ENCODE measurements around the gene CACNA2D3.
"Not testable (repeated sequence)": the region's sequence is repeated elsewhere in the genome, so short reads cannot be mapped to it uniquely, and the experiment has no call there.

CACNA2D3 gene

GRCh38 chr3:54122324-54123002, at the start of gene CACNA2D3:
TSS of gene CACNA2D3 (plus strand) at chr3:54122552.
- DNase-seq: no peak

- DNase-seq: no peak
These were observed 49.0 kb upstream of the CACNA2D3 start for GRCh38 chr3:54073386-54073785.

DNA sequence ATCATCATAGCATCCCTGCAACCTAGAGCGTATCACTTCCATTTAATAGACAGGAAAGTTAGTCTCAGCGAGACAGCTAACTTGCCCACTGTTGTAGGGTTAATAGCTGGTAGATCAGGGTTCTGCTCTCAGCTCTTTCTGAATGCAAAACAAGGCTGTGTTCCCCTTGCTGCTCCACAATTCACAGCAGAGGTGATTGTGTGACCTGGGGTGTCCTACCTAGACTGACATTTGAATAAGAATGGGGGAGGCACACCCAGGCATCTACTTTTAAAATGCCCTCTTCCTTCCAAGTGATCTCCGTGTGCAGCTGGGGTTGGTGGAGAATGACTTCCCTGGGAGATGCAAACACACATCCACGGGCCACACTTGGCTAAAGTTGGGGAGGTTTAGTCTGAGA, 43.0 kb upstream of the CACNA2D3 start:
- no peak for DNase-seq

GRCh38 chr3:54079730-54080325, 42.5 kb upstream of the CACNA2D3 start:
- DNase-seq: no peak

DNA sequence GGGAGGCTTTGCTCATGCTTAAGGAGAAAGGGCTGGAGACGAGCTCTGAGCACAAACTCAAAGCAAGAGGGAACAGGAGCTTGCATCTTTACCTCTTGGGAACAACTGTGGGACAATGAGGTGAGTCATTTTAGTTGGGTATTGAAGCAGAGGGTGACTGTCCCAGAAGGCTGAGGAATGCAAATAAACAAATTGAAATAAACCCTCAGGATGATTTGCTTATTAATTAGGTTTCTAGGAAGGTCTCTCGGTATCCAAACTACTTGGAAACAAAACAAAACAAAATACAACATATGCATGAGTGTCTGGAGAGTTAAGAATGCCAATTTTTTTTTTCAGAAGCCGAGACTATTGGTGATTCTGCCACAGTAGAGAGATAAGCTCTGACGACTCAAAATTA, 38.4 kb upstream of the CACNA2D3 start:
- no peak for DNase-seq

GRCh38 chr3:54085936-54086335, 36.4 kb upstream of the CACNA2D3 start:
- no peak for DNase-seq

DNA sequence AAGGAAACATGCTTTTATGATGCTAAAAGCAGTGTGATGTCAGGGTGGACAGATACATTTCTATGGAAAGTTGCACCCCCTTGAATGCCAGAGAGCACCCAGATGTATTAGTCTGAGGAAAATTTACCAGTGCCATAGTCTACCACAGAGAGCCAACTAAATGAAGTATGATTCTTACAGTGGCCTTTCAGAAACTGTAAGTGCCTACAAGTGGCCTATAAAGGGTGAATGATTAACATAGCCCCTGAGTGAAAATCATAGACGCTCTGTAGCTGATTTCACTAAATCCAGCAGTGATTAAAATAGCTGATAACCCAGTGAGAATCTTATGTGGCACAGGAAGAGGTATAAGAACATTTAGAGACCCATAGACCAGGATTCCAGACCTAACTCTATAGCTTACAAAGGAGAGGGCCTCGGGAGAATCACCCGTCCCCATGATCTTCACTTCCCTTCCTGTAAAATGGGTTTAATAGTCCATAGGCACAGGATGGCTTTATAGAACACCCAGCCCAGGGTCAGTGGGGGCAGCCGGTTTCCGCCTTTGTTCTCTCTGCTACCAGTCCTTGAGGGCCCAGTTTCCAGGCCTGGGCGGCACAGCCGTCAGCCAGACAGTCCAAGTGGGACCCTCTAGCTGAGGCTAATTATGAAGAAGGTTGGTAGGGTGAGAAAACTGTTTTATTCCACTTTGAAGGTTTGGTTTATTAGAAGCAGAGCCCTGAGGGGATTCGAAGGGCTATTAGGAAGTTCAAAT, 35.5 kb upstream of the CACNA2D3 start:
- no peak for DNase-seq

GRCh38 chr3:54087581-54088410, 34.6 kb upstream of the CACNA2D3 start:
- DNase-seq: no peak

- DNase-seq: no peak
These were observed 28.7 kb upstream of the CACNA2D3 start for GRCh38 chr3:54093491-54094248.

GRCh38 chr3:54094926-54095325, 27.4 kb upstream of the CACNA2D3 start:
- no peak for DNase-seq

DNA sequence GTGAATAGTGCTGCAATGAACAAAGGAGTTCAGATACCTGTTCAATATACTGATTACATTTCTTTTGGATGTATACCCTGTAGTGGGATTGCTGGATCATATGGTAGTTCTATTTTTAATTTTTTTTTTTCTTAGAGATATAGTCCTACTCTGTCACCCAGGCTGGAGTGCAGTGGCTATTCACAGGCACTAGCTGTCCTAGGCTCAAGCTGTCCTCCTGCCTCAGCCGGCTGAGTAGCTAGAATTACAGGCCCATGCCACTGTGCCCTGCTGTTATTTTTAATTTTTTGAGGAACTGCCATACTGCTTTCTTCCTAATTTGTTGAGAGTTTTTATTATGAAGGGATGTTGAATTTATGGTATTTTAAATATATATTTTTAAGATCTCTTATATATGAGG, 23.0 kb upstream of the CACNA2D3 start:
- no peak for DNase-seq

GRCh38 chr3:54104084-54104483, 18.3 kb upstream of the CACNA2D3 start:
- no peak for DNase-seq

GRCh38 chr3:54116129-54116528, 6.2 kb upstream of the CACNA2D3 start:
- not testable (repeated sequence) for DNase-seq

DNA sequence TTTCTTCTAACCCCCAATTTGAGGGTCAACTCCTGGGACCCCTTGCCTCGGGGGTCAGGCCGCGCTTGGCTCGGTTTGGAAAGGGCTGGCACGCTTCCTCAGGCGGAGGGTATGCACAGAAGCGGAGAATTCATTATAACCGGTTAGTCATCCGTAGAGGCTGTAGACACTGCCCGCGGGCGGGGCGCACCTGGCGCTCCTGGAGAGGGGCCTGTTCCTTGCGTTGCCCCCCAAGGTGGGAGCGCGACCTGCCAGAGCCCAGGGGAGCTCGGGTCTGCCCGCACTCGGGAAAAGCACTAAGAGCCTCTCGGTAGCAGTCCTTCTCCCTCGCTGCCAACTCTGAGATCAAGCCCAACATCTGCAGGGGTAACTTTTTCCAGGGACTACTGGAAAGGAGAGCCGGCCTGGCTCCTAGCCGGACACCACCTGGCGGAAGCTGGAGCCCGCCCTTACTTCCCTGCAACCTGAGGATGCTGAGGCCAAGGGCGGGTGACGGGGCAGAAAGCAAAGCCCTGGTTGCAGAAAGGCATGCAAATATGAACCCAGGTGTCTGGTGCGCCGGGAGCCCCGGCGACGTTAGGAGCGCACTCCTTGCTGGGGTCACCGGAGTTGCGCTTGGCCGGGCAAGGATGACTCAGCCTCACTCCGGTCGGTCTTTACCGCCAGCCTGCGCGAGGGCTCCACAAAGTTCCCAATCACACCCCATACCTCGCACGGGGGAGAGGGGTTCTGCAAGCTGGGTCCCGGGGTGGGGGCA, 1.5 kb upstream of the CACNA2D3 start:
- DNase-seq: no peak

DNA sequence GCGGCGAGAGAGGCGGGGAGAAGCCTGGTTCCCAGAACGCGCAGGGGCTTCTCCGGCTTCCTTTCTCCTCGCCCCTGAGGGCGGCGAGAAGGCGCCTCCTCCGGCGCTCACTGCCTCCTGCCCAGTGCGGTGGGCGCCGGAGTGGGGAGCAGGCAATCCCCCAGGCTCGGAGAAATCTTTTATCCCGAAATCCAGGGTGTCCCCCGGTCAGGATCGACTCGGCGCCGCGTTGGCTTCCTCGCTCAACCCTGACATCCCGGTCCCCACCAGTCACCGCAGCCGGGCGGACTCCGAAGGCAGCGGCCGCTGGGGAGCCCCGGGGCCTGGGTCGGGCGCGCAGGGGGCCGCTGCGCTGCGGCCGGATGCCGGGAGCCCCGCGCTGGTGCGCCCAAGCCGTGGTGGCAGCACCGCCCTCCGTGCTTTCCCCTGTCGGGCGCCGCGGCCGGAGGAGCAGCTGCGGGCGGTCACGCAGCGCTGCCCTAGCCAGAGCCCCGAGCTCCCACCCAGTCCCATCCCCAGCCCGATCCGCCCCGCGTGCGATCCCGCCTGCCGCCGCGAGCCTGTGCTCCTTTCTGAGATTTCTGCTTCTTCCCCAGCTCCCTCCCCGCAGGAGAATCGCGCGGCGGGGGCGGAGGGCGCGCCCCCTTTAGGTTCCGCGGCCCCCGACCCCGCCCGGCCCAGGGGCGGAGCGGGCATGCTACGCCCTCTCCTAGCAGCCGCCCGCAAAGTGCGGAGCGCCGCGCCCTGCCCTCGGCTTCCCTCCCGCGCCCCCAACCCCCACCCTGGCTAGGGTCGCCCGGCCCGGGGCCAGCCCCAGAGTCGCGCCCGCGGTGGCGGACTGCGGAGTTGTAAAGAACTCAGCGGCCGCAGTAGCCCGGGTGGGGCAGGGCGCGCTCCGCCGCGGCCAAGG, 683 bp upstream of the CACNA2D3 start:
- DNase-seq: no peak

- DNase-seq: no peak
These were observed 837 bp downstream of the CACNA2D3 start for GRCh38 chr3:54123003-54123775.

- no peak for DNase-seq
These were observed 1.4 kb downstream of the CACNA2D3 start for GRCh38 chr3:54123776-54124196.

- no peak for DNase-seq
These were observed 2.9 kb downstream of the CACNA2D3 start for GRCh38 chr3:54125300-54125699.

DNA sequence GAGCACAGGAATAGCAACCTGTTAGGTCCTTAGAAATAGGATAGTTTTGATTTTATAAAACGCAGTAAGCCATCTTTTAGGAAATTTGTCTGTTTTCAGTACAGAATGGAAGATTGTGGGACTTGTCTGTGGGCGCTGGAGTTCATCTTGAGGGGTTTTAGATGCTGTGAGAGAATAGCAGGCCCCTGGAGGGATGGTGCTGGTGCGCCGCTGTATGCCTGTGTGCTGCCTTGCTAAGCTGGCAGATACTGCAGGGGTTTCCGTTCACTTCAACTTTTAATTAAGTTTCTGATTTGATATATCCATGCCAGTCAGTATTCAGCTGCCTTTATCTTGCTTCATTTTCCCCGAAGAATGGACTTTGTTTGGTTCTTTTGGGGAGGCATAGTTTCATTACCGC, 4.2 kb downstream of the CACNA2D3 start:
- DNase-seq: no peak
